Measurements from ENCODE around the gene CDH13.
A peak's percentile ranks its signal among the peaks of the same experiment; 100 is the strongest.

CDH13 gene

DNA sequence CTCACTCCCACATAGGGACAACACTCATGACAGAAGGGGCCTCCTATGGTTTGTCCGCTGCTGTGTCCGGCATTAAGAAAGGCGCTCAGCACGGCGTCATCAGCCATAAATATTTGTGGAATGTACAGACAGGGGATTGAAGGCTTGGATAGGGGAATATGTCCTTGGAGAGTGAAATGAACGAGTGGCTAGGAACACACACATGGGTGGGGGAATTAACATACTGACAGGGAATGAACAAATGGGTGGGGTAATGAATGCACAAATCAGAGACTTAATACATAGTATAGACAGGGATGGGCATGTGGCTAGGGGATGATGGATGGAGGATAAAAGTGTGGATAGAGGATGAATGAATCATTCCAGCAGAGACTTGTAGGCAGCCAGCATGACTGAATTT lies 1027.0 kb downstream of the CDH13 start:
- no peak for DNase-seq

- no peak for DNase-seq
Measured at GRCh38 chr16:83660282-83660681, 1033.5 kb downstream of the CDH13 start.

DNA sequence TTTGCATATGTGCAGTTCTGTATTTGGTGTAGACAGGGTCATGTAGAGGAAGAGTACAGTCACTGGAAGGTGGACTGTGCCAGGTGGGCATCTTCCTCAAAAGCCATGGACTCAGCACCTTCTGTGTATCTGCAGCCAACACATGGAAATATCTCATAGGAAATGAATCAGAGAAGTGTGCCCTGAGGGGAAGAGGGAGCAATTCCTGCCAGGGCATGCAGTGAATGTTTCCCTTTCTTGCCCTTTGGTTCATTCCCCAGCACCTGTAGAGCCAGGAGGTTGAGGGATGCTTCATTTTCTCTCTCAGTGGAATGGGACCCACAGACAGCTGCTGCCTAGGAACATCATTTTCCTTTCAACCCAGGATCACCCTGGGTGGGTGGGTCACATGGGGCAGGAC lies 1034.9 kb downstream of the CDH13 start:
- DNase-seq: no peak

DNA sequence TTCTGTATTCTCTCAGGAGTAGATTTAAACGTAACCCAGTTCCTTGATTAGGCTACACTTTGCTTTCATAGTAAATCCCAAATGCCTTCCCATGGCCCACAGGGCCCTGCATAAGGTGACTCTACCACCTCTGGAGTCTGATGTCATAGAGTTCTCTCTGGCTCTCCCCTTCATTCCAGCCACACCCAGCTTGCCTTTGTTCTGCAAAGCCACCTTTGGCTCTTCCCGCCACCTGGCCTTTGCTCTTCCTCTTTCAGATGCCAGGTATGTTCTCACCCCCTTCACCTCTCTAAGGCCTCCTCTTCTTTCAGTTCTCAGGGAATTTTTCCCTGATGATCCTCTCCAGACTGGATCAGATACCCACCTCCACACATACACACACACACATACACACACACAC lies 1039.7 kb downstream of the CDH13 start:
- DNase-seq: no peak

- DNase-seq: no peak
Measured at GRCh38 chr16:83669456-83669855, 1042.7 kb downstream of the CDH13 start.

DNA sequence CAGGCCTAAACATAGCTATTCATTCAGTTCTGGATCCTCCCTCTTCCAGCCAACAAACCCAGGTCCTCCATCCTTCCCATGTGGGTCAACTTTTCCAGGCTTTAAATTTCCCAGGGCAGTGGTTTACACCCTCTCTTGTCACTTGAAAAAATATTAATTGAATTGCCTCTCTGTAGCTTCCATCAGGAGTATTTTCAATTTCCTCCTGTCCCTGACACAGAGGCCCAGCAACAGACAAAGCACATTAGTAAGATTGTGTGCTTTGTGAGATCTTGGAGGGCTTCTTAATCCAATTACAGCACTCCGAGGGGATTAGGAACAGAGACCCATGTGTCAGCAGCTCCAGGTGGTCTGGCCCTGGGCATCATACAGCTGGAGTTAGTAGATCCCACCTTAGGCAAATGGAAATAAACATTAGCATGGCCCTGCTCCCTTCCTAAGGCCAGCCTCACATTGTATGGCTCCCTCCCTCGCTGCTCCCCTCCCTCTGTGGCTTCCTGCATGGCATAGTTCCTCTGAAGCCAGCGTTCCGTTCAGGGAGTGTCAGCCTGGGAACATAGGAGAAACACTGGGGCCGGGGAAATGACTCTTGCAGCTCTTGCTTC lies 1048.3 kb downstream of the CDH13 start:
- no peak for DNase-seq

DNA sequence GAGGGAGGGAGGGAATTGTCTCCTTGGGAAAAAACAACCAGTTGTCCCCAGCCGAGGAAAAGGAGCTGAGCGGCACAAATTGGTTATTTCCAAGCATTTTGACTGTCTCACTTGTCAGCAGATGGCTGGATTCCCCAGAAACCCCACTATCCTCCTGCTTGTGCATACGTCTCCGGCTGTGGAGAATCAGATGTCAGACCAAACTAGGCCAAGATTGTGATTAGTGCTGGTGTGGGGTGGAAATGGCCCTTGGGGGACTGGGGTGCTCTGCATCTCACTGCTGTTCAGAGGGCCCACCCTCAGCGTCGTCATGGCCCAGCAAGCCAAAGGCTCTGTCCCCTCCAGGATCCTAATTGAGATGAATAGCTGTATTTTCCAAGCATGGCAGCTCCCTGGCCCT lies 1049.3 kb downstream of the CDH13 start:
- no peak for DNase-seq

DNA sequence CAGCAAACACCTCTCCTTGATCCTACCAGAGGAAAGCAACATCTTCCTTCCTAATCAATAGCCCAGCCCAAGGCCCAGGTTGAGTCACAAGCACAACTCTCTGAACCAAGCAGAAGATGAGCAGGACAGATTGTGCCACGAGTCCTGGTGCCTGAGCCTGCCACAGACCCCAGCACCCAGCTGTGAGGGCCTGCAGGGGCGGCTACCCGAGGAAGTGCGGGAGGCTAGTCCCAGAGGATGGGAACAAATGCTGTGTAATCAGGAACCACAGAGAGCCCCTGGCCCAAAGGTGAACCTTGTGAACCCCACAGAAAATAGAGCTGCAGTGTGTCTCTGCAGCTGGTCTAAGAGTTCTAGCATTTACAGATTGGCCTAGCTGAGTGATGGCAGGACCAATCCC lies 1054.2 kb downstream of the CDH13 start:
- no peak for DNase-seq

- no peak for DNase-seq
Measured at GRCh38 chr16:83681381-83681956, 1054.7 kb downstream of the CDH13 start.

DNA sequence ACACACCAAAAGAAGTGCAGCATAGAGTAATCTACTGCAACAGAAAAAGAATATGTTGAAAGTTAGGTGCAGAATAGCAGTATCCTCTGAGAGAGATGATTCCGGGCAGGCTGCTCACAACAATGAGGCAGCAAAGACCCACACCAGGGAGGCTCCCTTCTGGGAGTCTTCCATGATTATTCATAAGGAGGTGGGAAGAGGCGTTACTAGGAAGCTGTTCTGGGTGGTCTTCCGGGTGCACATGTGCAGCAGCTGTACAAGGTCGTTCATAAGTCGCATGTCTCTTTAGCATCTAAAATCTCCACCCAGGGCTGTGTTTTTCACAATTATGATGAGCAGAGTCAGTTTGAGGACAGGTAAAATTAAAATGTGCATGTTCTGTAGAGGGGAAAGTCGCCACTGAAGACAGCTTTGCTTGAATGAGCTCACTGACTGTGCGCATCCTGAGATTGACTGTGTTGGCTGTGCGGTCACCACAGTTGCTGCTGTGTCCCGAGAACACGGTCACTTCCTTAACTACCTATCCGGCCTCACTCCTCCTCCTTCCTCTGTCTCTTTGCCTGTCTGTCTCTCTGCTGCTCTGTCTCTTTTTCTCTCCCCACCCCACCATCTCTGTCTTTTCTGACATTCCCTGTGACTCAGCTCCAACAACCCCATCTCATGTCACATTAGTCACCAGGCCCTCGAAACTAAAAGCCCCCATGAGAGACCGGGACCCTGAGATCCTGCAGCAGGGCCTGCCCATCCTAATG lies 1055.5 kb downstream of the CDH13 start:
- peak in 1 of 3 donors; percentile 19 for DNase-seq

DNA sequence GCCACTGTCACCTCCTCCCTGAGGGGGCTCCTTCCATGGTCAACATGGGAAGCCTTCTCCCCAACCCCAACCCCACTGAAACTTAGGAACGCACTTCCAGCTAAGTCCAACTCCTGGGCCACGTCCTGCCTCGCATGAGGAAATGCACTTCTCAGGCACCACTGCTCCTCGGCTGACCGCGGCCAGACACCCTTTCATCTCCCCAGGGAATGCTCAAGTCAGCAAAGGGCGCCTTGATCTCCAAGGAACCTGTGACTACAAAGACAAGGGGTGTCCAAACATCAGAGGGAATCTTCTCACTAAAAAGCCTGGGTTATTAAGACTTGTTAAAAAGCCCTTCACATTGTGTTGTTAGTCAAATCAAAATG lies 1056.1 kb downstream of the CDH13 start:
- DNase-seq: no peak

DNA sequence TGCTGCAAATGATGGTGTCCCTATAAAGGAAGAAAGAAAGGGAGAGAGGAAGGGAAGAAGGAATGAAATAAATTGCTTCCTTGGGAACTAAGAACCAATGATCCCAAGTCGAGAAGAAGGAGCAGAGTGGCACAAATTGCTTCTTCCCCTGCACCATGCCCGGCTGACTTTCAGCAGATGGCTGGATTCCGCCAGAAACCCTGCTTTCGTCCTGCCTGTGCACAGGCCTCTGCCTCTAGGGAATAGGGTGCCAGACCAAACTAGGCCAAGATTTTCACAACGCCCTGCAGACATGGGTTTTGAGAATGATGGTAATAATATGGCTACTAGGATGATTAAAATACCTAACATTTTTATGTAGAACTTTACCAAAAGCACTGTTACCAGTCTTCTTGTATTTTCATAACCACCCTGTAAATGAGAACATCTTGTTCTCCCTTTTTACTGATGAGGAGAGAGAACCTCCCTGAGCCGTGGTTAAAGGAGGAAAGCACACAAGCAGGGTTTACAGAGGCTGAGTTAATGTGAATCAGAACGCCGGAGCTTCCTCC lies 1058.9 kb downstream of the CDH13 start:
- no peak for DNase-seq

DNA sequence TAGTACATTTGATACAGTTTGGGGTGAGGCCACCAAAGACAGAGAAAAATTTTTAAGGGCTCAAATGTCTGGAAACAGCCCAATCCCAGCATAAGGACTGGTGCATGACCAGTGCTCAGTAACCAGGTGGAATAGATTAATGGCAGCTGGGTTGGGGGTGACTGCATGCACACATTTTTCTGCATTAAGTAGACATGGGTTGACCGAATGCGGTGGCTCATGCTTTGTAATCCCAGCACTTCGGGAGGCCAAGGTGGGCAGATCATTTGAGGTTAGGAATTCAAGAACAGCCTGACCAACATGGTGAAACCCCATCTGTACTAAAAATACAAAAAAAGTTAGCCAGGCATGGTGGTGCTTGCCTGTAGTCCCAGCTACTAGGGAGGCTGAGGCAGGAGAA lies 1060.0 kb downstream of the CDH13 start:
- no peak for DNase-seq

DNA sequence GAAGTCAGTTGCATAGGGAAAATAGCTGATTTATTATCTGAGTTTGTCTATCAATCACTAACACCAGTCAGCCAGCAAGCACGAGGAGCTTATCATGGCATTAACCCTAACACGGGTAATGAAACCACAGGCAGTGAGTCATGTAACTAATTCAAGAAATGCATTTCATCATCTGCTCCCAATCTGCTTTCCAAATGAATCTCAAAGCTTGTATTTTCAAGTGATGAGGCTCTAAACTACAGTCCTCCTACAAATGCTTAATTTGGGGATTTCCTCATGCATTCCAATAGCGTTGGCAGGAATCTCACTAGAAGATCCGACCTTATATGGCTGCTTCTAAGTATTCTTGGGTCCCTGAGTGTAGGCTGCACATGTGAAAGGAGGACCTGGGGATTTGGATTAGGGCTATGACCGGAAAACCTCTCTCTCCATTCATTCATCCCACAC lies 1062.6 kb downstream of the CDH13 start:
- DNase-seq: peak; percentile 67 to 87 (median 82)

DNA sequence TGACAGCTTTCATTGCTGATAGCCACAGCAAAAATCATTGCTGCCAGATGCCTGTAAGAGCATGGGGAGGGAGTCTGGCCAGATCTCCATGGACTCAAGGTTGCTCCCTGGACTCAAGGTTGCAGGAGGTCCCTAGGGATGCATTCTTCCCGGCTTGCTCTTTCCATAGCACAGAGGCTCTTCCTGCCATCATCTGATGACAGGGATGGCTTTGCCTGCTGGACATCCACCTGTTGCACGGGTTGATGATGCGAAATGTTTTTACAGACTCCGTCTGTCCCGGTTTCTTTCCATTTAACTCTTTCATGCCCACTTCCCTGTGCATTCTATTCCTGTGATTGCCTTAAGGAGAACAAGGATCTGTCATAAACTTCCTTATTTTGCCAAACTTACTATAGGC lies 1065.5 kb downstream of the CDH13 start:
- no peak for DNase-seq

DNA sequence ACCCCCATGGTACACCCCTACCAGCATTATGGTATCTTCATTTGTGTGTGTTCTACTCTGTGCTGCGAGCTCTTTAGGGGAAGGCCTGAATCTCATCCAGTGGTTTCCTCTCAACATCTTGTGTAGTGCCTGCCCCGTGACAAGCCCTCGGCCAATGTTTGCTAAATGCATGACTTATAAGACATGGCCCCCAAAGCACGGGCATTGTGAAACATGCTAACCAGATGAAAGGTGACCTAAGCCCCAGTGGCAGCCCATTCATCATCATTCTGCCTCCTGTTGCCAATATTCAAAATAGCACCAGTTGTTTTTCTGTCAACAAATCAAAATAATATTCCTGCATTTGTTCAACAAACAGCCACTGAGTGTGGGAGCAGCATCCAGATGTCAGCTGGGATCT lies 1072.2 kb downstream of the CDH13 start:
- DNase-seq: no peak

DNA sequence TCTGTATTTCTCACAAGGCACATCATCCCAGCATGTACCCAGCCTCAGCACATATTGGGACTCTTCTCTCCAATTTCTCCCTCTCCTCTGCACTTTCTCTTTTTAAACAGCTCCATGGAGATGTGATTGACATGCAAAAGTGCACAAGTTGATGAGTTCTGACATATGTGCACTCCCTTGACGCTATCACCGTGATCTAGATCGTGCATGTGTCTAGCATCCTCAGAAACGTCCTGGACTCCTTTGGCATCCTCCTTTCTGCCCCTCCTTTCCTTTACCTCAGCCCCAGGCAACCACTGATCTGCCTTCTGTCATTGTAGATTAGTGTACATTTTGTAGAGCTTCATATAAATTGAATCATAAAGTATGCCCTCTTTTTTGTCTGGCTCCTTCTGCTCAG lies 1073.0 kb downstream of the CDH13 start:
- no peak for DNase-seq

DNA sequence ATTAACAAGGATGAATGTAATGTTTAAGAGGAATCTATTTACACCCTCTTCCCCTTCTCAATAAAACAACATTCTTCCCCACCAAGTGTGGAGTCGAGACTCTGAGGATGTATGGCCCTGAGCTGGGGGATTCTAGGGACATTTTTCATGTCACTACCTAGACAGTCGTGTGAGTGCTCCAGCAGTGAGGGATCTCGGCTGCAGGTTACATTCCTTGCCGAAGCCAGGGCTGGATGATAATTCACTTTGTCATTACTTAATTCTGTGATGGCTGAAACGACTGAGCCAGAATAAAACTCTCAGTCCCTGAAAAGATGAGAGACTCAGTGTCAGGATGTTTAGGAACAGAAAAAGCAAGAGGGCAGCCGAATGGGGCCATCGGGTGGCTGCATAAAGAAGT lies 1074.1 kb downstream of the CDH13 start:
- no peak for DNase-seq

- DNase-seq: peak; percentile 43 to 77 (median 60)
Measured at GRCh38 chr16:83701494-83701893, 1074.7 kb downstream of the CDH13 start.

DNA sequence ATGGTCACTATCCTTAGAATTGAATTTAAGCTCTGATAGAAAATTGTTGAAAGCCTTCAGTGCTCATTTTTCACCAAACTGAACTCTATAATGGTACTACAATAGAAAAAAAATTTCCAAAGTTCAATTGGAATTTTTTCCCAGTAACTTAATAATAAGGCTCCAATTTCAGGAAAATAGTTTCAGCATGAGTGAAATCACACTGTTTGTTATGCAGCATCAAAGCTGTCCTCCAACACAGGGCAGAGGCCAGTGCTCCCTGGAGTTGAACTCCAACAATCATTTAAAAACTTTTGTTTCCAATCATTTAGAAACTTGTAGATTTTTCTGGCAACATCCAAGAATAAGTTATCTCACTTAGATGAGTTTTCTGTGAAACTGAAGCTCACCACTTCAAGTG lies 1077.9 kb downstream of the CDH13 start:
- no peak for DNase-seq

DNA sequence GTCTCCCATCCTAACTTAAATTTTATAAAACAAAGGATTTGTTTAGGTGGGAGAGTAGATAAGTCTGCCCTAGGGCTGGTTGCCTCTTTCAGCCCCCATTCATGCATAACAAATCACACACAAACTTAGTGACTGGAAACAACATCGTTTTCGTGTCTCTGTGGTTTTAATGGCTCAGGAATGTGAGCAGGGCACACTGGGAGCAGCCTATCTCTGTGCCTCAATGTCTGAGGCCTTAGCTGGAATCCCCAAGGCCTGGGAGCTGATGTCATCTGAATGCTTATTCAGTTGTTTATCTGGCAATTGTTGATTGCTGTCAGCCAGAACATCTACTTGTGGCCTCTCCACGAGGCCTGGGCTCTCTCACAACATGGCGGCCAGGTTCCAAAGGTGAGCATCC lies 1079.1 kb downstream of the CDH13 start:
- DNase-seq: no peak

- DNase-seq: no peak
Measured at GRCh38 chr16:83706394-83706793, 1079.6 kb downstream of the CDH13 start.

GRCh38 chr16:83711069-83711468 lies 1084.3 kb downstream of the CDH13 start:
- DNase-seq: no peak

DNA sequence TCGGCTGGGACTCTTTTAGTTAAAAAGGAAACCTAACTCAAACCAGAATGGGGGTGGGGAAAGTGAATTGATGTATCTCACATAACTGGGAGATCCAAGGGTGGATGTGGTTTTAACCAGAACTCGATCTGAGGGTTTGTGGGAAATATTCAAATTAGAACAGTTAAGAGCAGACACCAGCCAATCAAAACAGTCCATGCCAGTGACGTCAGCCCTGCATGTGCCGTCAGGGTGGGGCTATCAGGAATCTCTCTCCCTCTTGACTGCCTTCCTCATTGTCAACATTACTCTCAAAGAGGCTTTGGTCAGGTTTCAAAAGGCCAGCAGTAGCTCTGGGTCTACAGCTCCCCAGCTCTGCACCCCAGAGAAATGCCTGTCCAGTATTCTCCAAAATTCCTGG lies 1086.8 kb downstream of the CDH13 start:
- no peak for DNase-seq

All from suppressor macrophage treated with lipopolysaccharide for 1 hour (primary cell).